ENCODE data around the gene SLC9A3.
A peak's percentile ranks its signal among the peaks of the same experiment; 100 is the strongest.

The SLC9A3 gene

GRCh38 chr5:555058-555623 is 30.9 kb upstream of the SLC9A3 start:
- Histone ChIP-seq H3K4me3 (ENCODE audit: low read depth, low read length) (no peak overlapping the region), H3K4me1 (ENCODE audit: control insufficient read depth in 1 of 2, insufficient read depth in 2 of 2, low read length in 2 of 2) (no peaks in the 10 kb centered on the region), H2AK5ac (ENCODE audit: low read length) (no peak overlapping the region), H3K27ac (ENCODE audit: low read depth, low read length) (no peak overlapping the region), H3K4me2 (ENCODE audit: low read length) (no peak overlapping the region), H2BK12ac (ENCODE audit: low read length) (no peak overlapping the region), H3K14ac (ENCODE audit: low read length) (no peak overlapping the region), H3K79me1 (ENCODE audit: low read length) (no peaks in the 10 kb centered on the region), H4K91ac (ENCODE audit: low read depth, low read length) (no peak overlapping the region), H2BK120ac (ENCODE audit: insufficient read depth, low read length, poor library complexity) (no peak overlapping the region), H3K4ac (ENCODE audit: low read depth, low read length) (no peak overlapping the region), H4K8ac (ENCODE audit: low read depth, low read length) (no peak overlapping the region), H2AFZ (ENCODE audit: insufficient read depth, low read length, poor library complexity) (no peak overlapping the region), H2BK5ac (ENCODE audit: low read depth, low read length, poor library complexity) (no peak overlapping the region), H3K79me2 (ENCODE audit: control insufficient read depth, insufficient read depth, low read length, poor library complexity) (no peaks in the 10 kb centered on the region), H3K23ac (ENCODE audit: low read length) (no peak overlapping the region), H4K12ac (ENCODE audit: low read depth, low read length) (no peak overlapping the region), H3K36me3 (ENCODE audit: control insufficient read depth in 1 of 2, insufficient read depth in 2 of 2, low read length in 2 of 2) (no peaks in the 10 kb centered on the region), H3K27me3 (ENCODE audit: insufficient read depth, low read length) (peaks cover 2% of the 10 kb centered on the region), H3K18ac (ENCODE audit: low read length) (no peak overlapping the region), H3K9ac (ENCODE audit: low read length) (no peak overlapping the region), H3K9me3 (ENCODE audit: insufficient read depth, low read depth, low read length) (no peaks in the 10 kb centered on the region)
- DNase-seq: no peak
- no CpG with 5 or more reads among the region's 27 CpGs for WGBS (ENCODE audit: extremely low coverage, insufficient coverage, insufficient read length)

- Histone ChIP-seq H3K9me3 (ENCODE audit: insufficient read depth, low read depth, low read length) (no peaks in the 10 kb centered on the region), H3K14ac (ENCODE audit: low read length) (no peak overlapping the region), H3K4ac (ENCODE audit: low read depth, low read length) (no peak overlapping the region), H3K4me1 (ENCODE audit: control insufficient read depth in 1 of 2, insufficient read depth in 2 of 2, low read length in 2 of 2) (no peaks in the 10 kb centered on the region), H2AK5ac (ENCODE audit: low read length) (no peak overlapping the region), H2BK12ac (ENCODE audit: low read length) (no peak overlapping the region), H4K8ac (ENCODE audit: low read depth, low read length) (no peak overlapping the region), H2BK5ac (ENCODE audit: low read depth, low read length, poor library complexity) (no peak overlapping the region), H3K27ac (ENCODE audit: low read depth, low read length) (no peak overlapping the region), H3K4me3 (ENCODE audit: low read depth, low read length) (no peak overlapping the region), H4K12ac (ENCODE audit: low read depth, low read length) (no peak overlapping the region), H3K79me1 (ENCODE audit: low read length) (no peaks in the 10 kb centered on the region), H3K79me2 (ENCODE audit: control insufficient read depth, insufficient read depth, low read length, poor library complexity) (no peaks in the 10 kb centered on the region), H3K36me3 (ENCODE audit: control insufficient read depth in 1 of 2, insufficient read depth in 2 of 2, low read length in 2 of 2) (no peaks in the 10 kb centered on the region), H2BK120ac (ENCODE audit: insufficient read depth, low read length, poor library complexity) (no peak overlapping the region), H3K23ac (ENCODE audit: low read length) (no peak overlapping the region), H4K91ac (ENCODE audit: low read depth, low read length) (no peak overlapping the region), H3K4me2 (ENCODE audit: low read length) (no peak overlapping the region), H2AFZ (ENCODE audit: insufficient read depth, low read length, poor library complexity) (no peak overlapping the region), H3K27me3 (ENCODE audit: insufficient read depth, low read length) (peaks cover 2% of the 10 kb centered on the region), H3K9ac (ENCODE audit: low read length) (no peak overlapping the region), H3K18ac (ENCODE audit: low read length) (no peak overlapping the region)
- no peak for DNase-seq
- no CpG with 5 or more reads among the region's 40 CpGs for WGBS (ENCODE audit: extremely low coverage, insufficient coverage, insufficient read length)
These were observed 30.2 kb upstream of the SLC9A3 start for GRCh38 chr5:554284-554988.

GRCh38 chr5:553874-554273 is 29.6 kb upstream of the SLC9A3 start:
- Histone ChIP-seq H3K18ac (ENCODE audit: low read length) (no peak overlapping the region), H2BK12ac (ENCODE audit: low read length) (no peak overlapping the region), H3K9me3 (ENCODE audit: insufficient read depth, low read depth, low read length) (no peaks in the 10 kb centered on the region), H3K79me2 (ENCODE audit: control insufficient read depth, insufficient read depth, low read length, poor library complexity) (no peaks in the 10 kb centered on the region), H3K4me2 (ENCODE audit: low read length) (no peak overlapping the region), H3K4me3 (ENCODE audit: low read depth, low read length) (no peak overlapping the region), H3K27me3 (ENCODE audit: insufficient read depth, low read length) (peaks cover 2% of the 10 kb centered on the region), H2BK120ac (ENCODE audit: insufficient read depth, low read length, poor library complexity) (no peak overlapping the region), H3K27ac (ENCODE audit: low read depth, low read length) (no peak overlapping the region), H3K23ac (ENCODE audit: low read length) (no peak overlapping the region), H3K36me3 (ENCODE audit: control insufficient read depth in 1 of 2, insufficient read depth in 2 of 2, low read length in 2 of 2) (no peaks in the 10 kb centered on the region), H3K14ac (ENCODE audit: low read length) (no peak overlapping the region), H3K4ac (ENCODE audit: low read depth, low read length) (no peak overlapping the region), H4K91ac (ENCODE audit: low read depth, low read length) (no peak overlapping the region), H2BK5ac (ENCODE audit: low read depth, low read length, poor library complexity) (no peak overlapping the region), H4K8ac (ENCODE audit: low read depth, low read length) (no peak overlapping the region), H2AFZ (ENCODE audit: insufficient read depth, low read length, poor library complexity) (no peak overlapping the region), H3K4me1 (ENCODE audit: control insufficient read depth in 1 of 2, insufficient read depth in 2 of 2, low read length in 2 of 2) (no peaks in the 10 kb centered on the region), H4K12ac (ENCODE audit: low read depth, low read length) (no peak overlapping the region), H2AK5ac (ENCODE audit: low read length) (no peak overlapping the region), H3K9ac (ENCODE audit: low read length) (no peak overlapping the region), H3K79me1 (ENCODE audit: low read length) (no peaks in the 10 kb centered on the region)
- DNase-seq: peak in 1 of 2 donors; percentile 13
- no CpG with 5 or more reads among the region's 13 CpGs for WGBS (ENCODE audit: extremely low coverage, insufficient coverage, insufficient read length)

GRCh38 chr5:551406-551805 is 27.2 kb upstream of the SLC9A3 start:
- Histone ChIP-seq H3K27ac (ENCODE audit: low read depth, low read length) (no peak overlapping the region), H2BK5ac (ENCODE audit: low read depth, low read length, poor library complexity) (no peak overlapping the region)
- no peak for DNase-seq

More at GRCh38 chr5:551406-551805, 27.2 kb upstream of the SLC9A3 start:
- H3K79me2 ChIP-seq (ENCODE audit: control insufficient read depth, insufficient read depth, low read length, poor library complexity): no peaks in the 10 kb centered on the region
- no peak overlapping the region for H4K8ac ChIP-seq (ENCODE audit: low read depth, low read length)
- H3K23ac ChIP-seq (ENCODE audit: low read length): no peak overlapping the region
- no peak overlapping the region for H3K4ac ChIP-seq (ENCODE audit: low read depth, low read length)
- H3K9me3 ChIP-seq (ENCODE audit: insufficient read depth, low read depth, low read length): no peaks in the 10 kb centered on the region
- H2BK12ac ChIP-seq (ENCODE audit: low read length): no peak overlapping the region
- H2AFZ ChIP-seq (ENCODE audit: insufficient read depth, low read length, poor library complexity): no peak overlapping the region
- H2AK5ac ChIP-seq (ENCODE audit: low read length): no peak overlapping the region
- peaks cover 2% of the 10 kb centered on the region for H3K27me3 ChIP-seq (ENCODE audit: insufficient read depth, low read length)
- H3K9ac ChIP-seq (ENCODE audit: low read length): no peak overlapping the region
- WGBS (ENCODE audit: extremely low coverage, insufficient coverage, insufficient read length): no CpG with 5 or more reads among the region's 6 CpGs
- H2BK120ac ChIP-seq (ENCODE audit: insufficient read depth, low read length, poor library complexity): no peak overlapping the region
- H3K18ac ChIP-seq (ENCODE audit: low read length): no peak overlapping the region
- no peak overlapping the region for H4K91ac ChIP-seq (ENCODE audit: low read depth, low read length)
- no peaks in the 10 kb centered on the region for H3K79me1 ChIP-seq (ENCODE audit: low read length)
- no peak overlapping the region for H3K14ac ChIP-seq (ENCODE audit: low read length)
- H3K4me1 ChIP-seq (ENCODE audit: control insufficient read depth in 1 of 2, insufficient read depth in 2 of 2, low read length in 2 of 2): no peaks in the 10 kb centered on the region
- no peaks in the 10 kb centered on the region for H3K36me3 ChIP-seq (ENCODE audit: control insufficient read depth in 1 of 2, insufficient read depth in 2 of 2, low read length in 2 of 2)
- no peak overlapping the region for H3K4me2 ChIP-seq (ENCODE audit: low read length)
- no peak overlapping the region for H3K4me3 ChIP-seq (ENCODE audit: low read depth, low read length)
- H4K12ac ChIP-seq (ENCODE audit: low read depth, low read length): no peak overlapping the region
